Stimulated activated naive CD8-positive, alpha-beta T cell treated with anti-CD3 and anti-CD28 coated beads, Interleukin-15, Interleukin-2, amounts not matched to agents 100 U/mL and 50 U/mL, for 24 hours (primary cell): ENCODE data around the gene URB1.
"Not testable (repeated sequence)": the region's sequence is repeated elsewhere in the genome, so short reads cannot be mapped to it uniquely, and the experiment has no call there.

Source experiments
- ATAC-seq: fragments of 150-1000 bp; cut with Tn5 transposase; one replicate; pipeline ENCODE4 v1.10.0; 2021
- DNase-seq: peaks from one replicate; pipeline ENCODE4 v3.0.0; 2021

Gene URB1, protein sequence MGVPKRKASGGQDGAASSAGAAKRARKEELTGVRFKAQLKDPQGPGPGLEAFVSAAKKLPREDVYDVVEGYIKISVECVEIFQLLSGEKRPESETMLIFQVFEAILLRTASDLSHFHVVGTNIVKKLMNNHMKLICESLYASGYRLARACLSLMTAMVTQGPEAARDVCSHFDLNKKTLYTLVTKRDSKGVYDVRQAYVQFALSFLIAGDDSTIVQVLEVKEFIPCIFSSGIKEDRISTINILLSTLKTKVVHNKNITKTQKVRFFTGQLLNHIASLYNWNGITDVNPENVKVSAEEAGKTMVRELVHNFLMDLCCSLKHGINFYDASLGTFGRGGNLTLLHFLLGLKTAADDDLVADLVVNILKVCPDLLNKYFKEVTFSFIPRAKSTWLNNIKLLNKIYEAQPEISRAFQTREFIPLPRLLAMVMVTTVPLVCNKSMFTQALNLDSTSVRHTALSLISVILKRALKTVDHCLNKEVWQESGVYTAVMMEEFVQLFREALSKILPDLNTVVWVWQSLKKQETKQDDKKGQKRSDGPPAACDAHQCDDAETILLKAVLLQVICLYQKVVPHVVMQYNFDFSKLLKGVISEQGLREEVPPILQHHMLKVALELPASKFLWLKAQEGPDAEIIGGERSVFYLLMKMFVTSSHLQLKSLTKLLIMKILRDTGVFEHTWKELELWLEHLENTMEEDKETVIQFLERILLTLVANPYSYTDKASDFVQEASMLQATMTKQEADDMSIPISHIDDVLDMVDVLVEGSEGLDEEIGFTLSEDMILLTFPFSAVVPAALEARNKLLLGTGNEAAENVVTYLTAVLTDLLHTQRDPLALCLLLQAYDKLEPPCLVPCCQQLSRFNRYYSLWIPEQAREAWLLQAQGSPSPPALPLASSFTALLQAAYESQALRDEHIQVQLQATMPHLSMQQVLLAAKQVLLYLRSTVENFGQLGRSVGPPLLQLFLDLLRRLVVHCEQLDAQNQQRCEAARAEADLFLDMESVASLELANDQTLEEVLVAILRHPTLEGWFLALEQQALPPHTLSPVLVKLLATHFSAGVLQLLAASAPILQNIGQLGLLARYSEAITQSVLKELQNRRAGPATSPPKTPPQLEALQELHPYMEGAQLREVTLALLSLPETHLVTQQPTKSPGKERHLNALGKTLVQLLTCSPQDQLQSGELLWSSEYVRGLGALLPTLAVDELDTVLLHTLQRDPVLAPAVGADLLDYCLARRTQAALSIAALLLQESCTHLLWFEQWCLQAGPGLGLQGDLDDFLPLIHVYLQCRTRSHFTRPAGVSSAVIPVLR (N-terminal part only)

DNA sequence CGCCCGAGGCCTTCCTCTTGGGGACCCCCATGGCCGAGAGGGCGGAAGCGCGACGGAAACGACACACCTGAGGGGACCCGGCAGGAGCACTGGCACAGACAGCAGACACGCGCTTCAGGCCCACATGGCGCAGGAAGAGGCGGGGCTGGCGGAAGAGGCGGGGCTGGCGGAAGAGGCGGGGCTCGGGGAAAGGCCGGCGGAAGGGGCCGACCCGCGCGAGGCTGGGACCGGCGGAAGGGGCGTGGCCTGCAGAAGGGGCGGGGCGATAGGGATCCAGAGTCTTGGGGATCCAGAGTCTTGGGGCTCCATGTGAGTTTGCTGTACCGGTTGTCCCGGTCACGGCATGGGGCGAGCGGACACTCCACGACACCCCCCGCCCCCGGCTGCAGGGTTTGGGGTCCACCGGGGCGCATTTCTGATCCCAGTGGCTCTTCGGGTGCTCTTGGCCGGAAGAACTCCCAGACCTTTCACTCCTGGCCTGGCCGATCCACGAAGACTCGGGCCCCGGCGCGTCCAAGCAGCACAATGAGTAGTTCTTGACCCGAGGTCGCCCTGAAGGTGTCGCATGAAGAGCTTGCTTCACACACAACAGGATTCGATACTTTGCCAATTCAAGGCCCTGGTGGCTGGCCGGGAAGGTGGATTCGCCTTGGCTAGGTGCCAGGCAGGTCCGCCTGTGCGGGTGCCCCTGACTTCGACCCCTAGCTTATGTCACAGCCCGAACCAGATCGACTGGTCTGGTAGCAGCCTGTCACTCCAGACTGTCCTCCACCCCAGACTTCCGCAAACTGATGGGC lies at the start of gene URB1:
Gene URB1, minus strand, starts transcription at position 133 of the 797 bp plus-strand sequence. Its CDS starts 102 bp downstream, at position 31.
- DNase-seq: peak; percentile 98
- peak; percentile 98 for ATAC-seq

DNA sequence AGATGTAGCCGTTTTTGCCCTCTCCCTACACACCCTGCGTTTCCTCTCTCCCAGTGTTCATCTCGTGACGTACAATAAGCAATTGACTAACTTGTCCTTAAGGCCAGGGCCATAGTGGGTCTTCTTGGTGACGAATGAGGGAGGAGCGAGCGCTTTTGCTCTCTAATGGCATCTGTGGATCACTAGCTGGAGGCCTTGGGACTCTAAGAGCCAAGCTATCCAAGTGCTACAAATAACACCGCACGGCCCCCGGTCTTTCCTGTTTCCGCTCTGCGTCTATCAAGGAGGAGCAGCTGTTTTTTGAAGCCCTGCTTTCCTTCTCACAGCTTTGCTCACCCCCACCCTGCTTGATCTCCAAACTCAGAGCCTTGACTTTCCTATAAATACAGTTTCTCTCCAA lies 44.9 kb upstream of the URB1 start:
- ATAC-seq: no peak
- no peak for DNase-seq

DNA sequence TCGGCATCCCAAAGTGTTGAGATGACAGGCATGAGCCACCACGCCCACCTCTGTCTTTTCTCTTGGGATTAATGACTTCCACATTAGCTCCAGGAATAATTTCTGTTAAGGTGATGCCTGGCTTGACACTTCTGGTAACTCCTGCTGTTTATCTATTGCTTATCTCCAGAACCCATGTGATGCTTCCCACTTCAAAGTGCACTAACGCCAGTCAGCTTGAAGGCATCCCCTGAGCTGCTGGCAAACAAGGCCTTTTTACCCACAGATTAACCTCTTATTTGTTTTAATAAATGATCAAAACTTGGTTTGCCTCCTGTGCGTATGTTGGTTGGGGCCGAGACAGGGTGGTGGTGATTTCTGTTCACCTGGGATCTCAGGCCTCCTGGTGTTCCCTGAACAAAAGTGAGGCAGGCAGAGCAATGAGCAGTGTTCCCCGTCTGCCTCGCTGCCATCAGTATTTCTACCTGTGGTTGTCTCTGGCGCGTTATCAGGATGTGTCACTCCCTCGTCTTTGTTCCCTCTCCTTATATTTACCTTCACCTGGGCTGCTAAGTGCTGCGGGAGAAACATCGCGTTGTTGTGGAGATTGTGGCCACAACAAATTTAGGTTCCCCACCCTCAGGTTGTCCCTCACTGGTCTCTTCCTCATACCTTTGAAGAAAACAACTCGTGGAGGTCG lies 40.3 kb upstream of the URB1 start:
- ATAC-seq, DNase-seq: not testable (repeated sequence)

DNA sequence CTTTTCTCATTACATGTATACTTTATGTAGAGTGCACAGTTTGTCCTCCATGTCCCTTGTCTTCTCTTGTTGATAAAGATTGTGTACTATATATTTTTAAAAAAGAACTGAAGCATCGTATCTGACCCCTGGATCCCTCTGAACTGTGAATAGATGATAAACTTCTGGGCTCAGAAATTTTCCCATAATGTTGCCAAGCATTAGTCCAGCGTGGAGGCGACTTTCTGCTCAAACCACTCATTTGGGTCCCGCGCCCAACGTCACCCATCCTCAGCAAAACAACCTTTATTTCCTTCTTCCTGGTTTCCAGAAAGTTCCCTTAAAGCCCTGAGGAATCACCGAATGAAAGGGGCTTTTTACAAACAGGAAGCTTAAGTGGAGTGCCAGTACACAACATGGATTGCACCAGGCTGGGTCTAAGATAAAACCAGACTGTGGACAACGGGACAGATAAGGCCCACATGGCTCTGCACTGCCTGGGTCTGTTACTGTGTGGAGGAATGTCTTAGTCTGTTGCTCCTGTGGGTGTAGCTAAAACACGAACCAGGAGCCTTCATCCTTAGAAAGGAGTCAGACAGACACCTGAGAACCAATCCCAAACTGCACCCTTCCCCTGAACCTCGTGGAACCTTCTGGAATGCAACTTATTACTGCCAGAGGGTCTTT lies 35.3 kb upstream of the URB1 start:
- DNase-seq (no peak), ATAC-seq (no peak)

GRCh38 chr21:32426592-32427051 lies 33.8 kb upstream of the URB1 start:
- ATAC-seq (no peak), DNase-seq (no peak)

DNA sequence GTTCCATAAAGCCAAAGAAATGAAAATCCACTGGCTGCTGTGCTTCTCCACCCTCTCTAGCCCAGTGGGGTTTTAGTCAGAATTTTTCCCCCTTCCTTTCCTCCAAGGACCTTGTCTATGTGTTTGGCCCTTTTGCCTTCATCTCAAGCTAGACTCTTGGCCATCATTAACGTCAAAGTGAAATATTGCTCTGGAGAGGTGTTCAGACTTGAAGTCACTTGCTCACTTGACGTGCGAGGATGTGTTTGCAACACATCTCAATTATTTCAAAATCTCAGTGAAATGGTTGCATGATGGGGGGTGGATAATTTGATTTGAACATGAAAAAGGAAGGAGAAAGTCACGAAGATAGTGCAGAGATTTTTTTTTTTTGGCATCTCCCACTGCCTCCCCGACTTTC lies 33.3 kb upstream of the URB1 start:
- DNase-seq: no peak
- ATAC-seq: no peak

DNA sequence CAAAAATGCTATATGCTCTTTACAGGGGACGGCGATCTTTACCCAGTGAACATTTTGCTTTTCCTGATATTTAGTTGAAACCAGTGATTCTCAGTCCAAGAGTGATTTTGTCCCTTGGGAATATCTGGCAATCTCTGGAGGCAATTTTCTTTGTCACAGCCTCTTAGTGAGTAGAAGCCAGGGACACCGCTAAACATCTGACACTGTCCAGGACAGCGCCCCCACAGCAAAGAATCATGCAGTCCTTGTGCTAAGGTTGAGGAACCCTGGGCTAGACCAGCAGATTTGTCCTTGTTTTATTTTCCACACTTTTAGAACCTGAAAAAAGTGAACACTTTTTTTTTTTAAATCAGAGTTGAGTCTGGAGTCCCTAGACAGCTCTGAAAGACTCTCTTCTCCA lies 32.8 kb upstream of the URB1 start:
- DNase-seq (no peak), ATAC-seq (no peak)

- ATAC-seq: no peak
- DNase-seq: no peak
Observed at GRCh38 chr21:32424674-32425073, 31.9 kb upstream of the URB1 start.

DNA sequence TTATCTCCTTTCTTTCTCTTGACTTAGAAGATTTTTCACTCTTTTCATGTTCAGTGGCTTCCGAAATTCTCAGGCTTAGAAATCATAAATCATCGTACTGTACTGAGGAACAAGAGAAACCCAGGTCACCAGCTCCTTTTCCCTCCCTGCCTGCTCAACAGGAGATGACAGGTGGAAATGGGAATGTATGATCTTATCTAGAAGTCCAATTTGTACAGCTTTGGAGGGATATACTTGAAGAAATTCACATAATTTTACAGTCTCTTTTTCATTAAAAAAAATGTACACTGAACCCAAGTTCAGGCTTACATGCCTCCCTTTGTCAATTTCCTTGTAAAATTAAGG lies 31.4 kb upstream of the URB1 start:
- DNase-seq: no peak
- no peak for ATAC-seq

DNA sequence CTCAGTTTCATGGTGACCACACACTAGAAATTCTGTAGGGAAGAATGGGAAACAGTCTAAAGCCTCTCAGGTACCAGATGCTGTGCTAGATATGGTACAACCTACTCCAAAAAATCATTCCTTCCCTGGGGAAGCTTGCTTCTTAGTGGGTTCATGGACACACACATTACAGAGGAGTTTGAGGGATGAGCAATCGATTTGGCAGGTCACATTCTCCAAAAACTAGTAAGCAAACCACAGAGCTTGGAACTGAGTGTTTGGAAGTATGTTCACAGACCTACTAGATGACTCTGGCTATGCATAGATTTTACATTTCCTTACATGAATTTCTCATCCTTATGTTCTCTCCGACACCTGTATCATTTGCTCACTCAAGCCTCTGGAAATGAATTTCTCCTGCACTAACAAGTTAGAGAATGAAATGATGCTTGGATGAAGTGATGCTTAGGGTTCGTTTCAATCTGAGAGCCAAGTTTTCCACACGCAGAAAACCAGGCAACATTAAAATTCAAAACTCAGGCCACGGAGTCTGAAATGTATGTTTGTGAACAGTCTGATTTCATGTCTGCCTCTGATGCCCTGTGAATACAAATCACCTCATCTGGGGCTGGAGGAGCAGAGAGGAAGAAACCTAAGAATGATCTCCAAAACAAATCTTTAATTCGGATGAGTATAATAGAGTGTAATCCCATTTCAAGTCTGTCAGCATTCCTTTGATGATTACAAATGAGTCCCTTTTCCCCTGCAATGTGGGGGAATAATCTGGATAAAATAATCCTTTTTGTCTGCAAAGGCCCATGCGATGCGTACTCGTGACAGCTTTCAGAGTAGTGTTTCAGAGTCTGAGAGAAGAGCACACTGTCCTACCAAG lies 30.7 kb upstream of the URB1 start:
- DNase-seq (no peak), ATAC-seq (no peak)

GRCh38 chr21:32422064-32422463 lies 29.3 kb upstream of the URB1 start:
- ATAC-seq (no peak), DNase-seq (no peak)

GRCh38 chr21:32418146-32418545 lies 25.3 kb upstream of the URB1 start:
- ATAC-seq: no peak
- no peak for DNase-seq

DNA sequence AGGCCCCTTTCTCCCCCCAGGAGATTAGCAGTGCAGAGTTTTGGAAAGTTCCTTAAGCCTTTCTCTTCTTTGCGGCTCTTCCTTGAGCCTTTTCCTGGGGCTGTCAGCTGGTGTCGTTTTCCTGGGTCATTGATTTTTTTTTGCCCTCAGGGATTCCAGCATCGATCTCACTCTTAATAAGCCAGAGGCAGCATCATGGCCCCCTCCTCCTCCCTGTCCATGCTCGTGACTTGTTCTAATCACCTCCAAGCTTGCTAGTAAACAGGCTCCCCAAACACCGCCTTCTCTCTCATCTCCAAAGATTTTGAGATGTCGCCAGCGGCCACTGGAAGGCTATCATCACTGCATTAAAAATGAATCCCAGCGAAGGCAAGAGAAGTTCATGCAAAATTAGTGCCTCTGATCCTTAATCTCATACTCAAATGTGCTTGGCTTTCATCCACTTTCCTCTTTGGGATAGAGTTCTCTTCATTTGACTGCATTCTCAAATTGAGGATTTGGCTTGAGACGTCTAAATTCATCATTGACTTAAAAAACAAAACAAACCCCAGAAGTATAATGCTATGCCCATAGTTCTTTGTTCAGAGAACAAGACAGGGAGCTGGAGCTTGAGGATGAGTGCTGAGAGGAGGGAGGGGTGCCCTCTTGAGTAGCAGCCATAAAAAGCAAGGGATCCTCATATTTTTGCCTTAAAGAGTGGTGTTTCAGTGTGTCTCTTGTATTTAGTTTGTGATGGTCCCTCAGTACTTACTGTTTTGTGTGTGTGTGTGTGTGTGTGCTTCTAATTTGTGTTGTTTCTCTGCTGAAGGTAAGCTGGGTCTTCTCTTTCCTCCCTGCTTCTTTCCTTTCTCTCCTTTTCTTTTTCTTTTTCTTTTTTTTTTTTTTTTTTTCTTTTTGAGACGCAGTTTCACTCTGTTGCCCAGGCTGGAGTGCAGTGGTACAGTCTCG lies 22.9 kb upstream of the URB1 start:
- ATAC-seq (no peak), DNase-seq (no peak)

DNA sequence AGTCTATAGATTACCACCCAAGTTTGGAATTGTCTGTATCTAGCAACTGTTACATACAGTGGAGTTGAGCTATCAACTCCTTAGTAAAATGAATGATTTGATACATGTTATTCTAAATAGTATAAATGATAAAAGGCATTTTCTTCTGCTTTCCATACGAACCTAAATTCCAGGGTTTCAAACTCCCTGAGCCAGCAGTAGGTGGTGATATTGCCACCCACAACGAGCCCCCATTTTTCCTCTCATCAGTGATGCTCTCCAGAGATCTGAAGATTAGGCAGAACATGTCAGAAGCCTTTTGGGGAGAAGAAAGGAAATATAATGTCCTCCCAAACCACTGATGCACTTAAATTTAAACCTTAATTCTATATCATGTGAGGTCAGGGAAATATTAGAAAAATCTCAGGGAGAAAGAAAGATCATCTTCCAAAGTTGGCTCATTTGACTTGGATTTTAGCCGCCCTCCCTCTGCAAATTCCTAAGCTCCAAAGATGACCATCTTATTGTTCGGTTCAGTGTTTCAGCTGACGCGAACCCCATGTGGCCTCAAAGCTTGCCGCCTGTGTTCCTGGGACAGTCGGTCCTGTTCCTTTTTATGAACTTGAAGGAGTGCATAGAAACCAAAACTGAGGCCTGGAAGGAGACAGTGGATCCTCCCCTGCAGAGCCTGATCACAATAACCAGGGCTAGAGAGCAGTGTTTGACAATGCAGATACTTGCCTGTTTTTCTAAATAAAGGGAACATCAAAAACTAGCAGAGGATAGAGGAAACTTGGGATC lies 22.0 kb upstream of the URB1 start:
- no peak for ATAC-seq
- no peak for DNase-seq

- no peak for ATAC-seq
- DNase-seq: no peak
Observed at GRCh38 chr21:32413697-32414578, 21.1 kb upstream of the URB1 start.

GRCh38 chr21:32413015-32413504 lies 20.2 kb upstream of the URB1 start:
- DNase-seq: peak; percentile 58
- ATAC-seq: peak; percentile 12
